Activated CD4-positive, alpha-beta T cell treated with anti-CD3 and anti-CD28 coated beads, Interleukin-2, Interleukin-6, amounts not matched to agents 100 ng/mL and 50 ng/mL, durations not matched to agents 16 hours and 8 hours (primary cell): Measurements from ENCODE around the gene PCGF6.
A peak's percentile ranks its signal among the peaks of the same experiment; 100 is the strongest.

ENCODE experiments used
- DNase-seq: peaks from one replicate; pipeline ENCODE4 v3.0.0-alpha.2; 2020

The PCGF6 gene

DNA sequence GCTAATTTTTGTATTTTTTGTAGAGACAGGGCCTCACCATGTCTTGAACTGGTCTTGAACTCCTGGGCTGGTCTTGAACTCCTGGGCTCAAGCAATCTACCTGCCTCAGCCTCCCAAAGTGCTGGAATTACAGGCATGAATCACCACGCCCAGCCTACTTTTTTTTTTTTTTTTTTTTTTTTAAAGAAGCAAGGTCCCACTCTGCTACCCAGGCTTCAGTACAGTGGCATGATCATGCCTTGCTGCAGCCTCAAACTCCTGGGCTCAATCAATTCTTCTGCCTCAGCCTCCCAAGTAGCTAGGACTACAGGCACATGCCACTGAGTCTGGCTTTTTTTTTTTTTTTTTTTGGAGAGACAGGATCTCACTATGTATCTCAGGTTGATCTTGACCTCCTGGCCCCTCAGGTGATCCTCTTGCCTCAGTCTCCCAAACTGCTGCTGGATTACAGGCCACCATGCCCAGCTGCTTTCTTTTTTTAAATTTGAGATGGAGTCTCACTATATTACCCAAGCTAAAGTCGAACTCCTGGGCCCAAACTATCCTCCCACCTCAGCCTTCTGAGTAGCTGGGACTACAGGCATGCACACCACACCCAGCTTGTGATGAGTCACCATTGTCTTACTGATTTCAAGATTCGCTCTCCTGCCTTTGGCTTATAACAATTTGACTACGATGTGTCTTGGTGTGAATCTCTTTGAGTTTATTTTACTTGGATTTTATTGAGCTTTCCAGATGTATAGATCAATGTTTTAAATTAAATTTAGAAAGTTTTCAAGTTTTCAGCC, 96.2 kb downstream of the PCGF6 start:
- DNase-seq = peak; percentile 74

GRCh38 chr10:103254113-103254512, 96.8 kb downstream of the PCGF6 start:
- DNase-seq = no peak
